Neutrophil (primary cell): ENCODE results near the gene DDX23.

ENCODE experiments used
- H3K27ac ChIP-seq: fragments of 200-600 bp; sonication (generic); 2 replicates; pipeline ENCODE4 v1.5.1; 2016; ENCODE audit warnings: mild to moderate bottlenecking, moderate library complexity
- H3K27me3 ChIP-seq: fragments of 200-600 bp; sonication (generic); 2 replicates; pipeline ENCODE4 v1.6.0; 2016; ENCODE audit warnings: mild to moderate bottlenecking
- H3K36me3 ChIP-seq: fragments of 200-600 bp; sonication (generic); 2 replicates; pipeline ENCODE4 v1.5.1; 2017
- H3K4me1 ChIP-seq, 2 experiments: fragments of 200-600 bp in 1 of 2; sonication (generic) in 1 of 2; 1 replicate in 1 of 2; 2 replicates in 1 of 2; pipeline versions ENCODE4 v1.5.1 to v1.6.1; 2013 to 2016; ENCODE audit warnings: low read depth in 1 of 2, low read length in 1 of 2, mild to moderate bottlenecking in 1 of 2, moderate library complexity in 1 of 2; ENCODE audit not compliant: control insufficient read depth in 1 of 2, insufficient read depth in 1 of 2
- H3K4me3 ChIP-seq, 2 experiments: fragments of 200-600 bp in 1 of 2; sonication (generic) in 1 of 2; 1 replicate in 1 of 2; 2 replicates in 1 of 2; pipeline ENCODE4 v1.5.1; 2013 to 2016; ENCODE audit warnings: low read depth in 1 of 2, low read length in 1 of 2, mild to moderate bottlenecking in 1 of 2, moderate library complexity in 1 of 2
- H3K9me3 ChIP-seq: fragments of 200-600 bp; sonication (generic); 2 replicates; pipeline ENCODE4 v1.5.1; 2016
- TF ChIP-seq, protein P1 (sequence below): fragments of 200-600 bp; sonication (generic); IDR thresholded peaks from 2 replicates; pipeline ENCODE4 v1.5.1; 2016; ENCODE audit warnings: antibody characterized with exemption

Gene DDX23

GRCh38 chr12:48889679-48890078 lies 37.7 kb upstream of the DDX23 start:
- no peaks in the 10 kb centered on the region for H3K36me3 ChIP-seq
- no peak overlapping the region for H3K27ac ChIP-seq
- H3K4me3 ChIP-seq, result no peak overlapping the region
- no peaks in the 10 kb centered on the region for H3K4me1 ChIP-seq
- TF ChIP-seq, protein P1, sequence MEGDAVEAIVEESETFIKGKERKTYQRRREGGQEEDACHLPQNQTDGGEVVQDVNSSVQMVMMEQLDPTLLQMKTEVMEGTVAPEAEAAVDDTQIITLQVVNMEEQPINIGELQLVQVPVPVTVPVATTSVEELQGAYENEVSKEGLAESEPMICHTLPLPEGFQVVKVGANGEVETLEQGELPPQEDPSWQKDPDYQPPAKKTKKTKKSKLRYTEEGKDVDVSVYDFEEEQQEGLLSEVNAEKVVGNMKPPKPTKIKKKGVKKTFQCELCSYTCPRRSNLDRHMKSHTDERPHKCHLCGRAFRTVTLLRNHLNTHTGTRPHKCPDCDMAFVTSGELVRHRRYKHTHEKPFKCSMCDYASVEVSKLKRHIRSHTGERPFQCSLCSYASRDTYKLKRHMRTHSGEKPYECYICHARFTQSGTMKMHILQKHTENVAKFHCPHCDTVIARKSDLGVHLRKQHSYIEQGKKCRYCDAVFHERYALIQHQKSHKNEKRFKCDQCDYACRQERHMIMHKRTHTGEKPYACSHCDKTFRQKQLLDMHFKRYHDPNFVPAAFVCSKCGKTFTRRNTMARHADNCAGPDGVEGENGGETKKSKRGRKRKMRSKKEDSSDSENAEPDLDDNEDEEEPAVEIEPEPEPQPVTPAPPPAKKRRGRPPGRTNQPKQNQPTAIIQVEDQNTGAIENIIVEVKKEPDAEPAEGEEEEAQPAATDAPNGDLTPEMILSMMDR, result no peak
- no peaks in the 10 kb centered on the region for H3K9me3 ChIP-seq
- peaks cover 59% of the 10 kb centered on the region for H3K27me3 ChIP-seq

GRCh38 chr12:48883305-48884161 lies 31.6 kb upstream of the DDX23 start:
- H3K27ac ChIP-seq, result no peak overlapping the region
- TF ChIP-seq, protein P1, result no peak
- H3K27me3 ChIP-seq, result peaks cover 65% of the 10 kb centered on the region
- no peak overlapping the region for H3K4me3 ChIP-seq
- H3K36me3 ChIP-seq, result no peaks in the 10 kb centered on the region
- no peaks in the 10 kb centered on the region for H3K4me1 ChIP-seq
- H3K9me3 ChIP-seq, result no peaks in the 10 kb centered on the region

DNA sequence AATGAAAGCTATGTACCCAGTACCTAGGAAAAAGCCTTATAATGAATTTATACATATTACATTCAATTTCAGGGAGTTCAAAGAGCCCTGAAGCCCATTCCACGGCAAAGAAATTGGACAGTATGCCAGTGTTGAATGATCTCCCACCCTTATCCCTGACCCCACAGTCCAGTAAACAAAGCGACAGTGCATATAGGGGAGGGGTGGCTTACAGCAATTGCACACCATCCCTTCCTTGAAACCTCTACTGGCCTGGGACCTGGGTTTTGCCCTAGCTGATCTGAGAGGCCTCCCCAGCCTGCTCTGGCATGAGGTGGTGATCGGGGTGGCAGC lies 31.0 kb upstream of the DDX23 start:
- H3K4me1 ChIP-seq, result no peaks in the 10 kb centered on the region
- no peaks in the 10 kb centered on the region for H3K9me3 ChIP-seq
- no peaks in the 10 kb centered on the region for H3K36me3 ChIP-seq
- no peak overlapping the region for H3K27ac ChIP-seq
- no peak overlapping the region for H3K4me3 ChIP-seq
- peaks cover 65% of the 10 kb centered on the region for H3K27me3 ChIP-seq
- TF ChIP-seq, protein P1, result no peak

- Histone ChIP-seq H3K36me3 (no peaks in the 10 kb centered on the region), H3K27ac (no peak overlapping the region), H3K27me3 (peaks cover 65% of the 10 kb centered on the region), H3K9me3 (no peaks in the 10 kb centered on the region), H3K4me3 (no peak overlapping the region), H3K4me1 (no peaks in the 10 kb centered on the region)
- TF ChIP-seq, protein P1, result no peak
Observed at GRCh38 chr12:48882315-48882687, 30.3 kb upstream of the DDX23 start.

DNA sequence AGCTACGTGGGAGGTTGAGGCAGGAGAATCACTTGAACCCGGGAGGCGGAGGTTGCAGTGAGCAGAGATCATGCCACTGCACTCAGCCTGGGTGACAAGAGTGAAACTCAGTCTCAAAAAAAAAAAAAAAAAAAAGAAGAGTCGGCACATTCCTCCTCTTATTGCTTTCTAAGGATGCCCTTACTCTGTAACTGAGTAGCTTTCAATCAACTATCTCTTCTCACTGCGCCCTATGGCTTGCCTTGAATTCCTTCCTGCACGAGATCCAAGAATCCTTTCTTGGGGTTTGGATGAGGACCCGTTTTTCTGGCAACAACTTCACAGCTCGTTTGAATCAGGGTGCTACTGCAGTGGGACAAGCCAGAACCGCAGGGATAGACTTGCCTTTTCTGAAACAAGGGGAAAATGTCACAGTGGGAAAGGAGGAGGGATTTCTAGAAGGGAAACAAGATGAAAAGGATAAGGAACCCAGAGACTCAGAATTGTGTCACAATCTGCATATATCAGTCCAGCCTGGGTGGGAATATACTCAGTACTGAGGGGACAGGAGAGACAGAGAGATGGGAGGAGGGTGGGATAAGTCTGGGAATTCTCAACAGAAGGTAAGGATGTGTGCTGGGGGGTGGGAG lies 29.8 kb upstream of the DDX23 start:
- Histone ChIP-seq H3K4me1 (no peaks in the 10 kb centered on the region), H3K4me3 (no peak overlapping the region), H3K27me3 (peaks cover 65% of the 10 kb centered on the region), H3K9me3 (no peaks in the 10 kb centered on the region), H3K36me3 (no peaks in the 10 kb centered on the region), H3K27ac (no peak overlapping the region)
- TF ChIP-seq, protein P1, result no peak
